ENCODE measurements around the gene CTDSP1. TPM values are rescaled to one million over a fixed set of nuclear protein-coding genes. Genes with fewer than 3 reads are reported as not detected.

Gene CTDSP1
- total RNA-seq, 2 experiments from 2014 or later = 169 to 174 TPM

DNA sequence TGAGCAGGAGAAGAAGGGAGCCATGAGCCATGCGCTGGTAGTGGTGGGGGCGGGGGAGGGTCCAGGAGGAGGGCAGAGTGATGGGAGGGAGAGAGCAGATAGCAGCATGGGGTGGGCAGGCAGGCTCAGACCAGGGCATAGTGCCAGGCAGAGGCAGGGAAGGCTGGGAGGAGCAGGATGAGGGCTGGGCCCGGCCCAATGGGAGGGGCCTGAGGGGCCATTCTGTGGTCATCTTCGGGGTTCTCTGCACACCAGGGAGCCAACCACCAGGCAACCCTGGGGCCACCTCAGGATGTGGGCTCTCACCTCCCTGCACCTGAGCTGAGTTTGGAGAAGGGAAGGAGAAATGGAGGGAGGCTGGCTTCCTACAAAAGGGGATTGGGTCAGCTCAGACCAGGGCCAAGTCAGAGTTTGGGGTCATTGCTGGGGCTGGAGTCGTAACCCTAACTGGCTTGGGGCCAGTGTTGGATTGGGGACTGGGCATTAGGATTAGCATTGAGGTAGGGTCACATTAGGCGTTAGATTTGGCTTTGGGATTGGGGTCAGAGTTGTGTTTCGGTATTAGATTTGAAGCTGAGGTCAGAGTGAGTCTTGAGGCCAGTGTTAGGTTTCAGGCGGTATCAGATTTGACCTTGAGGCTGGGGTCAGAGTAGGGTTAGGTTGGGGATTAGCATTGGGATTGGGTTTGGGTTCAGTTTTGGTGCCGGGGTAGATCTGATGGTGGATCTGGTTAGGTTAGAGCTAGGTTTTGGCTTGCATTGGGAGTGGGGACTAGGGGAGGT is 30.4 kb downstream of the CTDSP1 start:
- H3K9me3 Mint-ChIP-seq = no peaks in the 10 kb centered on the region
- DNase-seq (peak; percentile 20), ATAC-seq (ENCODE audit: low read depth) (no peak)
- H3K27me3 Mint-ChIP-seq = peaks cover 4% of the 10 kb centered on the region
- POLR2A ChIA-PET = no interaction called here
- no peak overlapping the region for H3K4me3 Mint-ChIP-seq
- H3K27ac Mint-ChIP-seq = peak overlapping the region; percentile 36
- peaks cover 11% of the 10 kb centered on the region for H3K4me1 Mint-ChIP-seq
- H3K36me3 Mint-ChIP-seq = no peaks in the 10 kb centered on the region

GRCh38 chr2:218430721-218431120 is 31.1 kb downstream of the CTDSP1 start:
- Mint-ChIP-seq H3K27me3 (peaks cover 4% of the 10 kb centered on the region), H3K27ac (no peak overlapping the region), H3K4me1 (peaks cover 11% of the 10 kb centered on the region), H3K4me3 (no peak overlapping the region), H3K9me3 (no peaks in the 10 kb centered on the region), H3K36me3 (no peaks in the 10 kb centered on the region)
- peak; percentile 19 for DNase-seq
- ATAC-seq (ENCODE audit: low read depth) = no peak
- POLR2A ChIA-PET = interaction anchor here (0.8 kb wide), 1 partner anchor 228 kb away, joined by 3 read pairs; the partner anchor contains the start of genes BCS1L and ZNF142

DNA sequence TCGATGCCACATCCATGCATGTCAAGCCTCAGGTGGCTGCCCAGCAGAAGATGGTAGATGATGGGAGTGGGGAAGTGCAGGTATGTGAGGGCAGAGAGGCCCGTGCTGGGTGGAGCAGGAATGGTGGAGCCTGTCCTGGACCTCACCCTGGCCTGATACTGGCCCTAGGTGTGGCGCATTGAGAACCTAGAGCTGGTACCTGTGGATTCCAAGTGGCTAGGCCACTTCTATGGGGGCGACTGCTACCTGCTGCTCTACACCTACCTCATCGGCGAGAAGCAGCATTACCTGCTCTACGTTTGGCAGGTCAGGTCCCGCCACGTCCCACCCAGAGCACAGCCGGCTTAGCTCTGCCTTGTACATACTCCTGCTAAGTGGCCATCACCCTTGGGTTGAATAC is 32.2 kb downstream of the CTDSP1 start:
- no peak for ATAC-seq (ENCODE audit: low read depth)
- H3K4me1 Mint-ChIP-seq = peaks cover 11% of the 10 kb centered on the region
- DNase-seq = peak; percentile 18
- no peaks in the 10 kb centered on the region for H3K9me3 Mint-ChIP-seq
- POLR2A ChIA-PET = no interaction called here
- no peak overlapping the region for H3K4me3 Mint-ChIP-seq
- H3K36me3 Mint-ChIP-seq = no peaks in the 10 kb centered on the region
- peaks cover 4% of the 10 kb centered on the region for H3K27me3 Mint-ChIP-seq
- H3K27ac Mint-ChIP-seq = no peak overlapping the region

GRCh38 chr2:218432676-218433365 is 33.2 kb downstream of the CTDSP1 start:
- ATAC-seq (ENCODE audit: low read depth) (no peak), DNase-seq (peak; percentile 9)
- no peaks in the 10 kb centered on the region for H3K36me3 Mint-ChIP-seq
- H3K4me1 Mint-ChIP-seq = peaks cover 11% of the 10 kb centered on the region
- no peak overlapping the region for H3K27ac Mint-ChIP-seq
- no peaks in the 10 kb centered on the region for H3K9me3 Mint-ChIP-seq
- peaks cover 4% of the 10 kb centered on the region for H3K27me3 Mint-ChIP-seq
- no peak overlapping the region for H3K4me3 Mint-ChIP-seq
- POLR2A ChIA-PET = no interaction called here

GRCh38 chr2:218434456-218434855 is 34.8 kb downstream of the CTDSP1 start:
- no peak for ATAC-seq (ENCODE audit: low read depth)
- POLR2A ChIA-PET = no interaction called here

DNA sequence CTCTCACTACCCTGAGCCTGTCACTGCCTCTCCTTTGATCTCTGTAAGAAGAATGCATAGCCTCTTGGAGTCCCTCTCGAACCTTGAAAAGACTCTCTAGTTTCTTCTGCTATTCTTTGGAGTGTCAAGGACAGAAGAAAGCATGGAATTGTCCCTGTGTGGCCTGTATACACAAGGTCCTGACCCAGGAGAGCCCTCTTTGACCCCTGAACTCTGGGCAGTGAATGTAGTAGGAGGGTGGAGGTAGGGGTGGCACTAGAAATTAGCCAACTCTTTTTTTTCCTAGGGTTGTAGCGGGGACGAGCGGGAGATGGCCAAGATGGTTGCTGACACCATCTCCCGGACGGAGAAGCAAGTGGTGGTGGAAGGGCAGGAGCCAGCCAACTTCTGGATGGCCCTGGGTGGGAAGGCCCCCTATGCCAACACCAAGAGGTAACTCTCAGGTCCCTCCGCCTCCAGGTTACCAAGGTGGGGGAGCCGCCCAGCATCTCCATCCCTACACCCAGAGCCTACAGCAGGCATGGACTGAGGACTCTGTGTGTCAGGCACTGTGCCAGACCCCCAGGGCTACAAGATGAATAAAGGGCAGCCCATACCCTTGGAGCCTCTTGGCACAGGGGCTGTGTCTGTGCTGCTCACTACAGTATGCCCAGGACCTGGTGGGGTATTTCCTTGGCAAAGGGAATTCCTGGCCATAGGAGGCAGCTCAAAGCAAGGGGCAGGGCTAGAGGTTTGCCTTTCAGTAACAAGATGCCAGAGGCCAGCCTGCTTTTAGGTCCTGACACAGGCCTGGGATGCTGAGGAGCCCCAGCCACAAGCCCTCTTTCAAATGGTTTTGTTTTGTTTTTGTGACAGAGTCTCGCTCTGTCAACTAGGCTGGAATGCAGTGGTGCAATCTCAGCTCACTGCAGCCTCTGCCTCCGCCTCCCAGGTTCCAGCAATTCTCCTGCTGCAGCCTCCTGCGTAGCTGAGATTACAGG is 35.6 kb downstream of the CTDSP1 start:
- DNase-seq (no peak), ATAC-seq (ENCODE audit: low read depth) (no peak)
- Mint-ChIP-seq H3K27me3 (peaks cover 4% of the 10 kb centered on the region), H3K4me3 (no peak overlapping the region), H3K9me3 (no peaks in the 10 kb centered on the region), H3K4me1 (peaks cover 6% of the 10 kb centered on the region), H3K36me3 (no peaks in the 10 kb centered on the region), H3K27ac (no peak overlapping the region)
- POLR2A ChIA-PET = no interaction called here

More at GRCh38 chr2:218434456-218434855, 34.8 kb downstream of the CTDSP1 start:
- no peak overlapping the region for H3K27ac Mint-ChIP-seq
- no peak for DNase-seq
- no peaks in the 10 kb centered on the region for H3K9me3 Mint-ChIP-seq
- H3K4me3 Mint-ChIP-seq = no peak overlapping the region
- peaks cover 4% of the 10 kb centered on the region for H3K27me3 Mint-ChIP-seq
- H3K4me1 Mint-ChIP-seq = peaks cover 11% of the 10 kb centered on the region
- H3K36me3 Mint-ChIP-seq = no peaks in the 10 kb centered on the region

- H3K36me3 Mint-ChIP-seq = no peaks in the 10 kb centered on the region
- ATAC-seq (ENCODE audit: low read depth) (no peak), DNase-seq (no peak)
- H3K4me1 Mint-ChIP-seq = peaks cover 4% of the 10 kb centered on the region
- H3K9me3 Mint-ChIP-seq = no peaks in the 10 kb centered on the region
- POLR2A ChIA-PET = no interaction called here
- H3K27me3 Mint-ChIP-seq = no peaks in the 10 kb centered on the region
- H3K27ac Mint-ChIP-seq = no peak overlapping the region
- no peak overlapping the region for H3K4me3 Mint-ChIP-seq
Measured at GRCh38 chr2:218436992-218437391, 37.3 kb downstream of the CTDSP1 start.

DNA sequence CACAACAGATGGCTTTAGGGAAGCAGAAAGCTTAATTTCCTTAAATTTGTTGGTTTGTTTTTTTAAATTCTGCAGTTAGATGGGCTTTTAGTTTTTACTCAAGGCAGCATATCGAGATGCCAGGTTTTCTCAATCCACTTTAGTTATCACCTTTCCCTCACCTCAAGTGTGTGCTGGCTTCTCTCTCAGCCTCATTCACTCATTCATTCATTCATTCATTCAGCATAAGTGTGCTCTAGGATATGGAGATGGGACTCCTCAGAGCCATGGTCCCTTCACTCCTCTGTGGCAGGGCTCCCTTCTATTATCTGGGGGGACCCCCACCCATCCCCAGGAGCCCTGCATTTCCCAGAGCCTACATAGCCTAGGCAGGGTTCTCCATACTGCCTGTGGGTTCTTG is 38.3 kb downstream of the CTDSP1 start:
- Mint-ChIP-seq H3K4me1 (no peaks in the 10 kb centered on the region), H3K27me3 (no peaks in the 10 kb centered on the region), H3K4me3 (no peak overlapping the region), H3K27ac (no peak overlapping the region), H3K9me3 (no peaks in the 10 kb centered on the region), H3K36me3 (no peaks in the 10 kb centered on the region)
- ATAC-seq (ENCODE audit: low read depth) (no peak), DNase-seq (no peak)
- POLR2A ChIA-PET = no interaction called here

DNA sequence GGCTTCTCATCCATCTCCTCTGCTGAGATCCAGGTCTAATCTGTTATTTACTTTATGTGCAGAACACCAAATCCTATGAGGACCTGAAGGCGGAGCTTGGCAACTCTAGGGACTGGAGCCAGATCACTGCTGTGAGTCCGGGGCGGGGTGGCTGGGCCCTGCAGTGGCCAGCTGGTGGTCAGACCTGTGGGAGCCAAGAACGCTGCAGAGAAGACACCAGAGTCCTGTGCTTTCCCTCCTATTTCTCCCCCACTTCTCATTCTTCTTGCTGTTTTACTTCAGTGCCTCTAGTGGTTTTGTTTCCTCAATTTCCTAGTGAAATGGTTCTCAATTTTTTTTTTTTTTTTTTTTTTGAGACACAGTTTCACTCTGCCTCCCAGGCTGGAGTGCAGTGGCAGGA is 38.9 kb downstream of the CTDSP1 start:
- H3K27me3 Mint-ChIP-seq = no peaks in the 10 kb centered on the region
- H3K27ac Mint-ChIP-seq = no peak overlapping the region
- ATAC-seq (ENCODE audit: low read depth) = no peak
- H3K4me1 Mint-ChIP-seq = no peaks in the 10 kb centered on the region
- no peaks in the 10 kb centered on the region for H3K9me3 Mint-ChIP-seq
- H3K36me3 Mint-ChIP-seq = no peaks in the 10 kb centered on the region
- H3K4me3 Mint-ChIP-seq = no peak overlapping the region
- no peak for DNase-seq
- POLR2A ChIA-PET = interaction anchor here (0.7 kb wide), 1 partner anchor 44 kb away, joined by 9 read pairs; no protein-coding TSS in a partner anchor

DNA sequence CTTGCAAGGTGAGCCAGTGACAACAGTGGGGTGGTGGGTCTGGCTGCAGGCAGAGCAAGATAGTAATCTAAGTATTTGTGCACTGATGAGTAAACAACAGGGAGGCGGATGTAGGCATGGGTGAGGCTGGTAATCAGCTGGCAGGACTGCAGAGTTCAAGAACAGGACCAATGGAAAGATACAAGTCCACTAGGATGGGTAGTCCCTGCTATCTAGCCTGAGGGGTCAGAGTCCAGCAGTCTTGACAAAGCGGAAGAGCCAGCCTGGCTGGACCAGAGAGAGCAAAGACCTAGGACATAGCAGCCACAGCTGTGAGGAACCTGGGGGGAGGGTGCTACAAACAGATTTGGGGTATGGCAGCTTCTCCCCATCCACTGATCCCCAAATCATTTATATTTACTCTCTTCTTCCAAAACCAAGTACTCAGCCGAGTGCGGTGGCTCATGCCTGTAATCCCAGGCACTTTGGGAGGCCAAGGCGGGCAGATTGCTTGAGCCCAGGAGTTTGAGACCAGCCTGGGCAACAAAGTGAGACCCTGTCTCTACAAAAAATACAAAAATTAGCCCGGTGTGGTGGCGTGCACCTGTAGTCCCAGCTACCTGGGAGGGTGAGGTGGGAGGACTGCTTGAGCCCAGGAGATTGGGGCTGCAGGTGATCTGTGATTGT is 45.2 kb downstream of the CTDSP1 start:
- Mint-ChIP-seq H3K27ac (no peak overlapping the region), H3K36me3 (peaks cover 16% of the 10 kb centered on the region), H3K27me3 (no peaks in the 10 kb centered on the region), H3K4me3 (no peak overlapping the region), H3K9me3 (no peaks in the 10 kb centered on the region), H3K4me1 (peaks cover 2% of the 10 kb centered on the region)
- POLR2A ChIA-PET = no interaction called here
- ATAC-seq (ENCODE audit: low read depth) (no peak), DNase-seq (no peak)

DNA sequence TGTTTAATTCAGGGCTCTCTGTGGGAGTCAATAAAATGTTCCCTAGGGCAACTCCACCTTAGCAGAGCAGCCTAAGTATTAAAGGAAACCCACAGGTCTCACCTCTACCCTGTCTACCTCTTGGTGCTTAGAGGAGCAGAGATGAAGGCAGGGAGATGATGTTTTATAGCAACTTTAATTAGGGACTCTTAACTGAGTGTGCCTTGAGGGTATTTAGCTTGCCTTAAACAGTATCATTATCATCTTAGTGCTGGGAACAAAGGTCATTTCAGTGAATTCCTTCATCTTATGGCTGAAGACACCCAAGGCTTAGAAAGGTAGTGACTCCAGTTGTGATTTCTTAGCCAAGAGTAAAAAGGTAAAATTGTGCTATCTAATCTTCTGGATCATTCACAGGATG is 45.9 kb downstream of the CTDSP1 start:
- no peak for ATAC-seq (ENCODE audit: low read depth)
- peaks cover 2% of the 10 kb centered on the region for H3K4me1 Mint-ChIP-seq
- no peak overlapping the region for H3K27ac Mint-ChIP-seq
- no peaks in the 10 kb centered on the region for H3K27me3 Mint-ChIP-seq
- peaks cover 18% of the 10 kb centered on the region for H3K36me3 Mint-ChIP-seq
- no peaks in the 10 kb centered on the region for H3K9me3 Mint-ChIP-seq
- no peak overlapping the region for H3K4me3 Mint-ChIP-seq
- POLR2A ChIA-PET = interaction anchor here (0.8 kb wide), 1 partner anchor 15 kb away, joined by 3 read pairs; no protein-coding TSS in a partner anchor
- no peak for DNase-seq

DNA sequence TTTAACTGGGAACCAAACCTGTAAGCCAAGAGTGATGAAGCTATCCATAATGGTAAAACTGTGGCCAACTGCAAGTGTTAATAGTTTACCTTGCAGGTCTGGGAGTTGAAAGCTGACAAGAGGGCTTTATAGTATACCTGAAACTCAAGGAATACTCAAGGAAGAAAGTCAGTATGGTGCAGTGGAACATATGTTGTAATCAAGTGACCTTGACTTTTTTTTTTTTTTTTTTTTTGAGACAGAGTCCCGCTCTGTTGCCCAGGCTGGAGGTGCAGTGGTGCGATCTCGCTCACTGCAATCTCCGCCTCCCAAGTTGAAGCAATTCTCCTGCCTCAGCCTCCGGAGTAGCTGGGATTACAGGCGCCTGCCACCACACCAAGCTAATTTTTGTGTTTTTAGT is 46.9 kb downstream of the CTDSP1 start:
- Mint-ChIP-seq H3K36me3 (peaks cover 18% of the 10 kb centered on the region), H3K4me3 (no peak overlapping the region), H3K27ac (no peak overlapping the region), H3K27me3 (no peaks in the 10 kb centered on the region), H3K9me3 (no peaks in the 10 kb centered on the region), H3K4me1 (peaks cover 2% of the 10 kb centered on the region)
- ATAC-seq (ENCODE audit: low read depth) (no peak), DNase-seq (no peak)
- POLR2A ChIA-PET = interaction anchor here (0.6 kb wide), 1 partner anchor 17 kb away, joined by 3 read pairs; no protein-coding TSS in a partner anchor

- POLR2A ChIA-PET = interaction anchor here (0.6 kb wide), 1 partner anchor 17 kb away, joined by 3 read pairs; no protein-coding TSS in a partner anchor
- Mint-ChIP-seq H3K4me3 (no peak overlapping the region), H3K4me1 (peaks cover 2% of the 10 kb centered on the region), H3K27ac (no peak overlapping the region), H3K36me3 (peaks cover 18% of the 10 kb centered on the region), H3K9me3 (no peaks in the 10 kb centered on the region), H3K27me3 (no peaks in the 10 kb centered on the region)
- DNase-seq (no peak), ATAC-seq (ENCODE audit: low read depth) (no peak)
Measured at GRCh38 chr2:218447072-218447471, 47.4 kb downstream of the CTDSP1 start.
